Left cardiac atrium (tissue), 4 donors: ENCODE measurements around the gene LSP1. TPM values are rescaled to one million over a fixed set of nuclear protein-coding genes. Genes with fewer than 3 reads are reported as not detected.

Source experiments
- ATAC-seq, 2 donors: fragments of 200-7000 bp; cut with Tn5 transposase; one replicate each; pipeline ENCODE4 v1.9.1; 2020; ENCODE audit warnings: mild to moderate bottlenecking in 2 of 2, moderate library complexity in 2 of 2
- DNase-seq: peaks from one replicate; pipeline ENCODE4 v3.0.0-alpha.2; 2020
- intact Hi-C, 2 donors: fragments of 100-400 bp; cut with DNase I; formaldehyde crosslinking; loops; one replicate each; pipeline versions ENCODE4 v1.14.1 to v1.15.1; 2022 to 2023
- total RNA-seq, 2 donors: library from RNA; stranded (reverse); fragmentation: NEBNext Ultra II Directional; extraction: Animal tissue kit (Norgen Biotek cat#: 25700); gene quantifications; one replicate each; pipeline ENCODE4 v1.2.1, GENCODE V29; 2021
- donor health status: DM: no; HTN: yes; CAD: no.
- donor health status: DM: no; HTN: yes; CAD: no; lungs with severe emphysema.
- donor health status: DM: yes; HTN: yes; CAD: no.
- donor health status: Dilated cardiomyopathy.

Gene LSP1
- total RNA-seq, 2 donors from 2014 or later: 24.9 to 31.2 TPM

GRCh38 chr11:1823376-1824220, 29.3 kb upstream of the LSP1 start:
- DNase-seq (no peak), ATAC-seq (no peak)
- intact Hi-C loops: no loop called here

GRCh38 chr11:1824221-1825038, 28.5 kb upstream of the LSP1 start:
- no peak for DNase-seq

GRCh38 chr11:1825039-1825740, 27.7 kb upstream of the LSP1 start:
- intact Hi-C loops: no loop called here
- no peak for DNase-seq
- peak in 1 of 2 donors; percentile 29 for ATAC-seq

More at GRCh38 chr11:1824221-1825038, 28.5 kb upstream of the LSP1 start:
- intact Hi-C loops: no loop called here
- ATAC-seq: no peak

GRCh38 chr11:1825785-1826451, 27.0 kb upstream of the LSP1 start:
- intact Hi-C loops: no loop called here
- ATAC-seq (no peak), DNase-seq (no peak)

GRCh38 chr11:1826552-1827094, 26.3 kb upstream of the LSP1 start:
- ATAC-seq: peak in 1 of 2 donors; percentile 38
- intact Hi-C loops: no loop called here
- no peak for DNase-seq

- intact Hi-C loops: no loop called here
- DNase-seq: peak; percentile 64
- ATAC-seq: peak; percentile 62
These were observed 25.6 kb upstream of the LSP1 start for GRCh38 chr11:1827095-1827813.

GRCh38 chr11:1827931-1828330, 25.0 kb upstream of the LSP1 start:
- DNase-seq: no peak
- intact Hi-C loops: no loop called here
- no peak for ATAC-seq

GRCh38 chr11:1828542-1828941, 24.3 kb upstream of the LSP1 start:
- intact Hi-C loops: no loop called here
- DNase-seq (no peak), ATAC-seq (no peak)

GRCh38 chr11:1829039-1829820, 23.7 kb upstream of the LSP1 start:
- ATAC-seq (no peak), DNase-seq (no peak)
- intact Hi-C loops: no loop called here

- intact Hi-C loops: loop anchor here in 1 of 2 donors (5.0 kb wide), 1 partner anchor 178 kb away; no protein-coding TSS in a partner anchor
- DNase-seq: no peak
- ATAC-seq: no peak
These were observed 22.9 kb upstream of the LSP1 start for GRCh38 chr11:1830004-1830321.

- intact Hi-C loops: loop anchor here in 1 of 2 donors (5.0 kb wide), 1 partner anchor 178 kb away; no protein-coding TSS in a partner anchor
- DNase-seq (no peak), ATAC-seq (no peak)
These were observed 22.3 kb upstream of the LSP1 start for GRCh38 chr11:1830322-1831223.

- DNase-seq: no peak
- intact Hi-C loops: loop anchor here (2.0 to 5.0 kb wide), 3 partner anchors 137 to 179 kb away; no protein-coding TSS in a partner anchor
- ATAC-seq: no peak
These were observed 21.3 kb upstream of the LSP1 start for GRCh38 chr11:1831338-1832210.

- intact Hi-C loops: loop anchor here (2.0 to 5.0 kb wide), 3 partner anchors 138 to 180 kb away; no protein-coding TSS in a partner anchor
- ATAC-seq (peak; percentile 71 to 74), DNase-seq (peak; percentile 60)
These were observed 20.5 kb upstream of the LSP1 start for GRCh38 chr11:1832211-1832919.

GRCh38 chr11:1832920-1833295, 20.0 kb upstream of the LSP1 start:
- DNase-seq (no peak), ATAC-seq (no peak)
- intact Hi-C loops: loop anchor here (1.0 to 5.0 kb wide), 4 partner anchors 138 to 181 kb away; no protein-coding TSS in a partner anchor
